AG10803 (cell line): ENCODE results near the gene PLPP6.
A peak's percentile ranks its signal among the peaks of the same experiment; 100 is the strongest.

ENCODE experiments used
- DNase-seq: peaks from one replicate; pipeline ENCODE4 v3.0.0; 2010; ENCODE audit warnings: low read depth
- H3K4me3 ChIP-seq: 2 replicates; pipeline ENCODE4 v1.5.1; 2011; ENCODE audit warnings: mild to moderate bottlenecking, low read length, control low read depth
- CTCF ChIP-seq: conservative IDR thresholded peaks from 2 replicates; pipeline ENCODE4 v1.5.1; 2011; ENCODE audit warnings: mild to moderate bottlenecking, low read length, control low read depth, inconsistent platforms

PLPP6 gene

GRCh38 chr9:4662108-4662988 is at the start of gene PLPP6:
TSS of gene PLPP6 (plus strand) at chr9:4662294. CDS start at chr9:4662376, 82 bp downstream.
- H3K4me3 ChIP-seq: peak within 1 kb of the TSS; percentile 70
- TF ChIP-seq CTCF: peak; percentile 57
- peak; percentile 75 for DNase-seq

- DNase-seq: peak; percentile 14
- no peak for TF ChIP-seq CTCF
- no peak overlapping the region for H3K4me3 ChIP-seq
Measured at GRCh38 chr9:4614627-4615026, 47.5 kb upstream of the PLPP6 start.

GRCh38 chr9:4615251-4615650 is 46.8 kb upstream of the PLPP6 start:
- peak; percentile 77 for DNase-seq
- H3K4me3 ChIP-seq: no peak overlapping the region
- TF ChIP-seq CTCF: no peak

- DNase-seq: no peak
- no peak for TF ChIP-seq CTCF
Measured at GRCh38 chr9:4615778-4616177, 46.3 kb upstream of the PLPP6 start.

GRCh38 chr9:4617752-4618151 is 44.3 kb upstream of the PLPP6 start:
- TF ChIP-seq CTCF: no peak

More at GRCh38 chr9:4615778-4616177, 46.3 kb upstream of the PLPP6 start:
- no peak overlapping the region for H3K4me3 ChIP-seq

GRCh38 chr9:4618700-4619099 is 43.4 kb upstream of the PLPP6 start:
- no peak for TF ChIP-seq CTCF
- DNase-seq: no peak
- H3K4me3 ChIP-seq: no peak overlapping the region

More at GRCh38 chr9:4617752-4618151, 44.3 kb upstream of the PLPP6 start:
- DNase-seq: no peak
- no peak overlapping the region for H3K4me3 ChIP-seq

GRCh38 chr9:4620057-4620765 is 41.9 kb upstream of the PLPP6 start:
- no peak overlapping the region for H3K4me3 ChIP-seq
- no peak for DNase-seq
- TF ChIP-seq CTCF: no peak
